ENCODE data around the gene WWOX.

DNA sequence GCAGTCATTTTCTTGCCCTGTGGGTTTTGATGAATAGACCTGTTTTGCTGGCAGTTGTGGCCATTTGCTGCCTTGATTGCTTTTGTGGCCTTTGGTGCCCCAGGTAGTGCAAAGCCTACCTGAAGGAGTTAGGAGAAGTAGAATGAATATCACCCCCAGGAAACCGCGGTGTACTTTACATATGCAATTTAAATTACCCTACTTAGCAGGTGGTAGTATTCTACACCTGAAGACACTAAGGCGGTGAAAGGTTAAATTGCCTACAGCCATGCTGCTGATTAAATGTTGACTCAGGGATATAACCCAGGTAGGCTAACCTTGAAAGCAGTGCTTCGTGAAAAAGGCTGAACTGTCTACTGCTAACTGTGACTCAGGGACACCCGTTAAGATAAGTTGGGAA, 27.2 kb upstream of the WWOX start:
- no peak for TF ChIP-seq CTCF (IDR thresholded peaks at IDR 0.05)
- no peak for TF ChIP-seq EZH2 (IDR thresholded peaks at IDR 0.05; ENCODE audit: borderline replicate concordance, insufficient read depth, low read depth, low read length, poor library complexity, severe bottlenecking)
